ENCODE data around the gene RASSF4.
A peak's percentile ranks its signal among the peaks of the same experiment; 100 is the strongest.

RASSF4 gene

GRCh38 chr10:44986179-44986578 is 26.6 kb downstream of the RASSF4 start:
- Histone ChIP-seq H3K4ac (ENCODE audit: low read depth in 1 of 2, low read length in 2 of 2) (peak overlapping the region in 1 of 2 experiments; percentile 2), H3K4me3 (ENCODE audit: insufficient read depth in 1 of 2, low read depth in 1 of 2, low read length in 2 of 2) (no peak overlapping the region), H2AK5ac (ENCODE audit: low read length, severe bottlenecking) (no peak overlapping the region), H2AFZ (ENCODE audit: low read depth, low read length) (no peak overlapping the region), H3K9me3 (ENCODE audit: control insufficient read depth, low read length) (no peaks in the 10 kb centered on the region), H2BK12ac (ENCODE audit: low read length in 2 of 2) (no peak overlapping the region), H3K9ac (ENCODE audit: low read length) (no peak overlapping the region), H3K18ac (ENCODE audit: low read depth in 1 of 2, low read length in 2 of 2) (no peak overlapping the region), H2BK15ac (ENCODE audit: low read depth, poor library complexity, severe bottlenecking) (no peak overlapping the region), H2BK120ac (ENCODE audit: low read depth, low read length) (no peak overlapping the region), H3K23ac (ENCODE audit: low read length in 2 of 2) (no peak overlapping the region), H3K4me1 (ENCODE audit: control insufficient read depth, insufficient read depth, low read depth, low read length) (peaks cover 25% of the 10 kb centered on the region), H3K27me3 (ENCODE audit: control insufficient read depth in 1 of 2, insufficient read depth in 1 of 2, low read length in 2 of 2) (no peaks in the 10 kb centered on the region), H2BK5ac (ENCODE audit: low read depth, low read length, poor library complexity, severe bottlenecking) (no peak overlapping the region), H3K36me3 (ENCODE audit: control insufficient read depth in 1 of 2, insufficient read depth in 2 of 2, low read depth in 1 of 2, low read length in 2 of 2) (peaks cover 11 to 49% of the 10 kb centered on the region in 2 experiments), H4K8ac (ENCODE audit: low read length) (no peak overlapping the region), H3K27ac (ENCODE audit: low read length, poor library complexity, severe bottlenecking) (no peak overlapping the region), H3K79me1 (replicated peaks; ENCODE audit: low read length, poor library complexity, severe bottlenecking) (no peaks in the 10 kb centered on the region), H3K4me2 (ENCODE audit: low read length, poor library complexity, severe bottlenecking) (no peak overlapping the region), H3K14ac (ENCODE audit: low read length in 2 of 2) (no peak overlapping the region), H4K91ac (ENCODE audit: low read length) (no peak overlapping the region)
- 98% methylated on average over 3 of the region's 3 CpGs for WGBS
- DNase-seq = no peak

- H3K4me3 ChIP-seq (ENCODE audit: insufficient read depth in 1 of 2, low read depth in 1 of 2, low read length in 2 of 2) = no peak overlapping the region
- no peak for DNase-seq
- H3K14ac ChIP-seq (ENCODE audit: low read length in 2 of 2) = no peak overlapping the region
- no peak overlapping the region for H3K27ac ChIP-seq (ENCODE audit: low read length, poor library complexity, severe bottlenecking)
- H3K79me1 ChIP-seq (replicated peaks; ENCODE audit: low read length, poor library complexity, severe bottlenecking) = no peaks in the 10 kb centered on the region
- H4K91ac ChIP-seq (ENCODE audit: low read length) = no peak overlapping the region
- H3K23ac ChIP-seq (ENCODE audit: low read length in 2 of 2) = no peak overlapping the region
- no peak overlapping the region for H3K4ac ChIP-seq (ENCODE audit: low read depth in 1 of 2, low read length in 2 of 2)
- H2BK5ac ChIP-seq (ENCODE audit: low read depth, low read length, poor library complexity, severe bottlenecking) = no peak overlapping the region
- no peak overlapping the region for H3K9ac ChIP-seq (ENCODE audit: low read length)
- peaks cover 22% of the 10 kb centered on the region for H3K4me1 ChIP-seq (ENCODE audit: control insufficient read depth, insufficient read depth, low read depth, low read length)
- no peak overlapping the region for H4K8ac ChIP-seq (ENCODE audit: low read length)
- H2AK5ac ChIP-seq (ENCODE audit: low read length, severe bottlenecking) = no peak overlapping the region
- 57% methylated on average over 2 of the region's 3 CpGs for WGBS
- no peak overlapping the region for H2AFZ ChIP-seq (ENCODE audit: low read depth, low read length)
- no peak overlapping the region for H2BK15ac ChIP-seq (ENCODE audit: low read depth, poor library complexity, severe bottlenecking)
- H2BK120ac ChIP-seq (ENCODE audit: low read depth, low read length) = no peak overlapping the region
- H3K18ac ChIP-seq (ENCODE audit: low read depth in 1 of 2, low read length in 2 of 2) = no peak overlapping the region
- peaks cover 13 to 53% of the 10 kb centered on the region in 2 experiments for H3K36me3 ChIP-seq (ENCODE audit: control insufficient read depth in 1 of 2, insufficient read depth in 2 of 2, low read depth in 1 of 2, low read length in 2 of 2)
- no peaks in the 10 kb centered on the region for H3K9me3 ChIP-seq (ENCODE audit: control insufficient read depth, low read length)
- H3K4me2 ChIP-seq (ENCODE audit: low read length, poor library complexity, severe bottlenecking) = no peak overlapping the region
- no peaks in the 10 kb centered on the region for H3K27me3 ChIP-seq (ENCODE audit: control insufficient read depth in 1 of 2, insufficient read depth in 1 of 2, low read length in 2 of 2)
- H2BK12ac ChIP-seq (ENCODE audit: low read length in 2 of 2) = no peak overlapping the region
Observed at GRCh38 chr10:44986670-44987069, 27.1 kb downstream of the RASSF4 start.

DNA sequence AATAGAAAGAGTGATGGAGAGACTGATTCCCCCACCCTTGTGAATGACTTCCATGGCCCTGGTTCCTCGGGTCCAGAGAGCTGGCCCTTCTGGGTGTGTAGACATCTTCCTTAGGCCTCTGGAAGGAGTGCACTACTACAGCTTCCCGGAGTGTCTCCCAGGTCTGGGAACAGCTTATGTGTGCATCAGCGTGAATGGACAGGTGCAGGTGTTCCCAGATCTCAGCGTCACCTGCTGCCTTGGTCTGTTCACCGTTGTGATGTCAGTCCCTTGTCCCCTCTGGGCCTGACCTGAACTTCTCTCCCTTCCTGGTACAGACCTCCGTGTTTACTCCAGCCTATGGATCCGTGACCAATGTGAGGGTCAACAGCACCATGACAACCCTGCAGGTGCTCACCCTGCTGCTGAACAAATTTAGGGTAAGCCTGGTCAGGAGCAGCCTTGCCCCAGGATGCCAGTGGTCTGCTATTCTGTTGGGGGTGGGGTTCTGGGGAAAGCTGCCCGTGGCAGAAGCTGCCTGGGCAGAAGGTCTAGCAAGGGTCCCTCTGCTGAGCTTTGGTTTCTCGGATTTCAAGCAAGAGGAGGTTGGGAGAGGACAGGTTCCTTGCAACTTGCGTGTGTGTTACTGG is 29.5 kb downstream of the RASSF4 start:
- Histone ChIP-seq H3K27me3 (ENCODE audit: control insufficient read depth in 1 of 2, insufficient read depth in 1 of 2, low read length in 2 of 2) (no peaks in the 10 kb centered on the region), H3K9ac (ENCODE audit: low read length) (no peak overlapping the region), H2BK5ac (ENCODE audit: low read depth, low read length, poor library complexity, severe bottlenecking) (no peak overlapping the region), H2AFZ (ENCODE audit: low read depth, low read length) (no peak overlapping the region), H2BK15ac (ENCODE audit: low read depth, poor library complexity, severe bottlenecking) (no peak overlapping the region), H2BK120ac (ENCODE audit: low read depth, low read length) (no peak overlapping the region), H4K91ac (ENCODE audit: low read length) (no peak overlapping the region), H2BK12ac (ENCODE audit: low read length in 2 of 2) (no peak overlapping the region), H3K79me1 (replicated peaks; ENCODE audit: low read length, poor library complexity, severe bottlenecking) (no peaks in the 10 kb centered on the region), H4K8ac (ENCODE audit: low read length) (no peak overlapping the region), H3K23ac (ENCODE audit: low read length in 2 of 2) (no peak overlapping the region), H3K14ac (ENCODE audit: low read length in 2 of 2) (no peak overlapping the region), H2AK5ac (ENCODE audit: low read length, severe bottlenecking) (no peak overlapping the region), H3K18ac (ENCODE audit: low read depth in 1 of 2, low read length in 2 of 2) (no peak overlapping the region), H3K27ac (ENCODE audit: low read length, poor library complexity, severe bottlenecking) (no peak overlapping the region), H3K36me3 (ENCODE audit: control insufficient read depth in 1 of 2, insufficient read depth in 2 of 2, low read depth in 1 of 2, low read length in 2 of 2) (peaks cover 17 to 52% of the 10 kb centered on the region in 2 experiments), H3K9me3 (ENCODE audit: control insufficient read depth, low read length) (no peaks in the 10 kb centered on the region), H3K4ac (ENCODE audit: low read depth in 1 of 2, low read length in 2 of 2) (no peak overlapping the region), H3K4me3 (ENCODE audit: insufficient read depth in 1 of 2, low read depth in 1 of 2, low read length in 2 of 2) (no peak overlapping the region), H3K4me2 (ENCODE audit: low read length, poor library complexity, severe bottlenecking) (no peak overlapping the region), H3K4me1 (ENCODE audit: control insufficient read depth, insufficient read depth, low read depth, low read length) (peaks cover 12% of the 10 kb centered on the region)
- no peak for DNase-seq
- 95% methylated on average over 9 of the region's 10 CpGs for WGBS

DNA sequence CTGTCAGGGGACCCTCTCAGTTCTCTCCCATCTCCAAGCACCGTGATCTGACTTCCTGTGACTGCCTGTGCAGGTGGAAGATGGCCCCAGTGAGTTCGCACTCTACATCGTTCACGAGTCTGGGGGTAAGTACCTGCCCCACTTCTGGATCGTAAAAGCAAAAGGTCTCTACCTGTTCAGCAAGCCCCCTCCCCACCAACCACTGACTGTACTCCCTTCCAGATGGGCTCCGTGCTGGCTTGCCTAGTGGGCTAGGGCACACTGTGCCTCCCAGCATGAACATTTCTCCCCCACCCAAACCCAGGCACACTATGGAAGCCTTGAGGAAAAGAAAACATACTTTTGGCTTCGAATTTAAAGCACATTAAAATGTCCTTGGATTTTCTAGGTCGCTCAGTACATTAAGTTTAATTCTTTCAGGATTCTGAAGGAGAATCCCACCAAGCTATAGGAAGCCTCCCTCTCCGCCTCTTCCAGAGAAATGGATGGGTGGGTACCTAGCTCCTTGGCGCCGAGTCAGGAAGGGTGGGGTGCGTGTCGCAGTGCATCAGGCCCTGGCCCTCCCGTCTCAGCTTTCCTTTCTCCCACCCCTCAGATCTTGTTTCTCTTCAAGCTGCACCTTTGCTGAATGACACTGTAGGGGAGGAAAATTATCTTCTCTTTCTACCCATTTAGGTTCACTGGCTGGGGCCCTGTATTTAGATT is 30.1 kb downstream of the RASSF4 start:
- no peak overlapping the region for H3K4ac ChIP-seq (ENCODE audit: low read depth in 1 of 2, low read length in 2 of 2)
- 87% methylated on average over 11 of the region's 14 CpGs for WGBS

More for the DNA sequence above, 30.1 kb downstream of the RASSF4 start:
- Histone ChIP-seq H4K8ac (ENCODE audit: low read length) (no peak overlapping the region), H3K4me2 (ENCODE audit: low read length, poor library complexity, severe bottlenecking) (no peak overlapping the region), H3K14ac (ENCODE audit: low read length in 2 of 2) (no peak overlapping the region), H4K91ac (ENCODE audit: low read length) (no peak overlapping the region), H3K27me3 (ENCODE audit: control insufficient read depth in 1 of 2, insufficient read depth in 1 of 2, low read length in 2 of 2) (no peaks in the 10 kb centered on the region), H3K4me1 (ENCODE audit: control insufficient read depth, insufficient read depth, low read depth, low read length) (peaks cover 15% of the 10 kb centered on the region), H3K4me3 (ENCODE audit: insufficient read depth in 1 of 2, low read depth in 1 of 2, low read length in 2 of 2) (no peak overlapping the region), H3K9ac (ENCODE audit: low read length) (no peak overlapping the region), H2AFZ (ENCODE audit: low read depth, low read length) (no peak overlapping the region), H2BK120ac (ENCODE audit: low read depth, low read length) (no peak overlapping the region), H3K18ac (ENCODE audit: low read depth in 1 of 2, low read length in 2 of 2) (no peak overlapping the region), H3K27ac (ENCODE audit: low read length, poor library complexity, severe bottlenecking) (no peak overlapping the region), H3K36me3 (ENCODE audit: control insufficient read depth in 1 of 2, insufficient read depth in 2 of 2, low read depth in 1 of 2, low read length in 2 of 2) (peaks cover 17 to 45% of the 10 kb centered on the region in 2 experiments), H2AK5ac (ENCODE audit: low read length, severe bottlenecking) (no peak overlapping the region), H2BK5ac (ENCODE audit: low read depth, low read length, poor library complexity, severe bottlenecking) (no peak overlapping the region), H3K23ac (ENCODE audit: low read length in 2 of 2) (no peak overlapping the region), H2BK15ac (ENCODE audit: low read depth, poor library complexity, severe bottlenecking) (no peak overlapping the region), H3K9me3 (ENCODE audit: control insufficient read depth, low read length) (no peaks in the 10 kb centered on the region), H3K79me1 (replicated peaks; ENCODE audit: low read length, poor library complexity, severe bottlenecking) (no peaks in the 10 kb centered on the region), H2BK12ac (ENCODE audit: low read length in 2 of 2) (no peak overlapping the region)
- DNase-seq = no peak

Measured in mesenchymal stem cell (in vitro differentiated cells and primary cell).